Common myeloid progenitor, CD34-positive (primary cell): ENCODE measurements around the gene TLCD2.
"Not testable (repeated sequence)": the region's sequence is repeated elsewhere in the genome, so short reads cannot be mapped to it uniquely, and the experiment has no call there.

ENCODE experiments used
- CTCF ChIA-PET: fragments of 350-600 bp; sonication (Branson Sonifier 250); formaldehyde crosslinking; loops from one replicate; lab custom pipeline; 2021; ENCODE audit warnings: antibody characterized with exemption; lab: Charles Lee
- POLR2A ChIA-PET: fragments of 350-600 bp; sonication (Branson Sonifier 250); formaldehyde crosslinking; loops from one replicate; lab custom pipeline; 2021; ENCODE audit warnings: antibody characterized with exemption; lab: Charles Lee
- DNase-seq, 3 donors: peaks; one replicate each; pipeline versions ENCODE4 v3.0.0 to v3.0.0-alpha.2; 2013
- H3K27ac ChIP-seq, 2 experiments: 1 replicate in 1 of 2; 2 replicates in 1 of 2; pipeline ENCODE4 v1.7.0; 2013; ENCODE audit warnings: inconsistent platforms in 2 of 2, low read length in 2 of 2, mild to moderate bottlenecking in 2 of 2, low read depth in 1 of 2, moderate library complexity in 1 of 2; ENCODE audit not compliant: severe bottlenecking in 2 of 2, insufficient read depth in 1 of 2, poor library complexity in 1 of 2
- H3K27me3 ChIP-seq, 5 experiments: replicated peaks in 2 of 5; 1 replicate in 3 of 5; 2 replicates in 2 of 5; pipeline versions ENCODE4 v1.6.1 to v1.7.0; 2013; ENCODE audit warnings: low read length in 4 of 5, mild to moderate bottlenecking in 2 of 5, moderate library complexity in 2 of 5, inconsistent platforms in 1 of 5; ENCODE audit not compliant: insufficient read depth in 5 of 5, control insufficient read depth in 4 of 5
- H3K36me3 ChIP-seq, 4 experiments: 1 replicate in 2 of 4; 2 replicates in 2 of 4; pipeline versions ENCODE4 v1.6.1 to v1.7.0; 2013; ENCODE audit warnings: low read length in 3 of 4, control low read depth in 1 of 4, mild to moderate bottlenecking in 1 of 4; ENCODE audit not compliant: control insufficient read depth in 4 of 4, insufficient read depth in 4 of 4
- H3K4me1 ChIP-seq, 4 experiments: 1 replicate in 3 of 4; 2 replicates in 1 of 4; pipeline versions ENCODE4 v1.6.1 to v1.7.1; 2013; ENCODE audit warnings: low read length in 3 of 4, mild to moderate bottlenecking in 3 of 4, control low read depth in 1 of 4, inconsistent platforms in 1 of 4, moderate library complexity in 1 of 4; ENCODE audit not compliant: control insufficient read depth in 4 of 4, insufficient read depth in 4 of 4; ENCODE audit errors: control extremely low read depth in 1 of 4
- H3K4me3 ChIP-seq, 7 experiments: 1 replicate in 4 of 7; 2 replicates in 3 of 7; pipeline versions ENCODE4 v1.5.1 to v1.7.0; 2013; ENCODE audit warnings: mild to moderate bottlenecking in 7 of 7, low read length in 6 of 7, moderate library complexity in 6 of 7, inconsistent platforms in 2 of 7, low read depth in 2 of 7, control low read depth in 1 of 7; ENCODE audit not compliant: insufficient read depth in 4 of 7, control insufficient read depth in 1 of 7; ENCODE audit errors: extremely low read depth in 1 of 7
- H3K9me3 ChIP-seq, 5 experiments: 1 replicate in 4 of 5; 2 replicates in 1 of 5; pipeline versions ENCODE4 v1.6.1 to v1.7.1; 2013; ENCODE audit warnings: low read length in 4 of 5, mild to moderate bottlenecking in 2 of 5, inconsistent platforms in 1 of 5, low read depth in 1 of 5, moderate library complexity in 1 of 5; ENCODE audit not compliant: control insufficient read depth in 4 of 5, insufficient read depth in 2 of 5; ENCODE audit errors: control extremely low read depth in 1 of 5
- WGBS: methylation state at CpG from one replicate; pipeline ENCODE4 v1.1.5; 2013; ENCODE audit not compliant: insufficient coverage; 5-methylcytosine and 5-hydroxymethylcytosine counted together

Gene TLCD2

DNA sequence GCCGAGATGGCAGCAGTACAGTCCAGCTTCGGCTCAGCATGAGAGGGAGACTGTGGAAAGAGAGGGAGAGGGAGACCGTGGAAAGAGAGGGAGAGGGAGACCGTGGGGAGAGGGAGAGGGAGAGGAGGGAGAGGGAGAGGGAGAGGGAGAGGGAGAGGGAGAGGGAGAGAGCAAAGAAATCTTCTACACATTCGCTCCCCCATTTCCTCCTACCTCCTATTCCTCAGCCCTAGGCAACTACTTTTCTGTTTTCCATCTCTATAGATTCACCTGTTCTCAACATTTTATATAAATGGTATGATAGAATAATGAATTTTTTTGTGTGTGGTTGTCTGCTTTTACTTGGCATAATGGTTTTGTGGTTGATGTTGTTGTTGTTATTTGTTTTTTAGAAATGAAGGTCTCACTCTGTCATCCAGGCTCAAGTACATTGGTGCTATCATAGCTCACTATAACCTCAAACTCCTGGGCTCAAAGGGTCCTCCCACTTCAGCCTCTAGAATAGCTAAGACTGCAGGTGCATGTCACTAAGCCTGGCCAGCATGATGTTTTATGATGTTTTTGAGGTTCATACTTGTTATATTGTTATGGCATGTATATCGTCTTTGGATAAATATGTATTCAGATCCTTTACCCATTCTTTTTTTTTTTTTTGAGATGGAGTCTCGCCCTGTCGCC, 19.5 kb downstream of the TLCD2 start:
- DNase-seq, result no peak
- Histone ChIP-seq H3K4me1 (no peaks in the 10 kb centered on the region), H3K36me3 (no peaks in the 10 kb centered on the region), H3K27me3 (no peaks in the 10 kb centered on the region), H3K4me3 (no peak overlapping the region), H3K9me3 (no peaks in the 10 kb centered on the region), H3K27ac (no peak overlapping the region)
- ChIA-PET CTCF (no interaction called here), POLR2A (no interaction called here)
- no CpG with 5 or more reads among the region's 8 CpGs for WGBS

- CTCF ChIA-PET, H3K4me3 ChIP-seq, H3K27ac ChIP-seq, DNase-seq, H3K36me3 ChIP-seq, H3K4me1 ChIP-seq, POLR2A ChIA-PET, H3K27me3 ChIP-seq, H3K9me3 ChIP-seq: not testable (repeated sequence)
- WGBS, result no CpG with 5 or more reads among the region's 6 CpGs
Observed at GRCh38 chr17:1688405-1688804, 21.8 kb downstream of the TLCD2 start.

- Histone ChIP-seq H3K4me3 (no peak overlapping the region), H3K9me3 (no peaks in the 10 kb centered on the region), H3K27me3 (no peaks in the 10 kb centered on the region), H3K27ac (no peak overlapping the region), H3K36me3 (peaks cover 9 to 23% (median 17%) of the 10 kb centered on the region in 4 experiments), H3K4me1 (peaks cover 0 to 13% (median 10%) of the 10 kb centered on the region in 4 experiments)
- no peak for DNase-seq
- WGBS, result 100% methylated on average over 1 of the region's 7 CpGs
- ChIA-PET POLR2A (no interaction called here), CTCF (interaction anchor here (1.0 kb wide), 1 partner anchor 14 kb away, joined by 3 read pairs; no protein-coding TSS in a partner anchor)
Observed at GRCh38 chr17:1686086-1686485, 24.1 kb downstream of the TLCD2 start.

DNA sequence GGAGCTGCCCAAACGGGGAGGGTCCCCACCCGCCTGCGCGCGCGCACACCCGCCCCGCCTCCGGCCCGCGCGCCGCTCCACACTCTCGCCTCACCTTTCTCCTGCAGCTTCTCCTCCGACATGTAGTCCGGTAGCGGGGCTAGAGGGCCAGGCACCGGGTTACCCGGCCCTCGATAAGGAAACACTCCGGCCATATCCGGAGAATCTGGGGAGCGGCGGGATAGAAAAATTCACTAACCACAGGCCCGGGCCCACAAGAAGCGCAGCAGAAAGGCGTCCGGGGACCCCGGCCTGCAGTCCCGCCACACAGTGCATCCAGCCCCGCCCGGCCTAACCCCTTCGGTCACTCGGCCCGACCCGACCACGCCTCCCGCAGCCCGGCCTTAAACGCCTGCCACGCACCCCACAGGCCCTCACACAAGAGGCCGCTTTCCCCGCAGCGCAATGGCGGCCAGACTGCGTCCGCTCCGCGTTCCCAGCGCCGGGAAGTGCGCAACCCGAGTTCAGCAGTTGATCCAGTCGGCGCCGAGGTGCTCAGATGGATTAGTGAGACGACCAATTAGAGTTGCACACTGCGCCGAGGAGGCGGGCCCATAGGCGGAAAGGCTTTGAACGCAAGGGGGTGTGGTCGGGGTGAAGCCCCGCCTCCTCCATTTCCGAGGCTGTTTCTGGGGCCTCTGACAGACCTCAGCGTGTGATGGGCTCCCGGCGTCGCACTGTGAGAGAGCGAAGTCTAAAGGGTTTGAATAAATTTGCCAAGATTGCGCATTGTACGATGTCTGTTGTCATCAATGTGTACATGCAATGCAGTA, 25.6 kb downstream of the TLCD2 start, which contains the start of gene PRPF8:
Gene PRPF8 (minus strand): TSS at position 490 of the 812 bp plus-strand sequence. CDS start 296 bp downstream, at position 194.
- POLR2A ChIA-PET, result interaction anchor here (0.5 to 1.9 kb wide), 11 partner anchors 9 to 107 kb away, joined by 3 to 8 read pairs (median 3); partner anchors contain the start of genes RILP and WDR81
- peak; percentile 97 to 99 (median 98) for DNase-seq
- Histone ChIP-seq H3K4me1 (peaks cover 0 to 13% (median 10%) of the 10 kb centered on the region in 4 experiments), H3K9me3 (no peaks in the 10 kb centered on the region), H3K27ac (peak within 1 kb of the TSS; percentile 80 to 94), H3K27me3 (no peaks in the 10 kb centered on the region), H3K36me3 (peaks cover 15 to 38% (median 32%) of the 10 kb centered on the region in 4 experiments), H3K4me3 (peak within 1 kb of the TSS; percentile 79 to 94 (median 91))
- 0% methylated on average over 60 of the region's 72 CpGs for WGBS
- CTCF ChIA-PET, result interaction anchor here (0.6 to 2.1 kb wide), 4 partner anchors 9 to 99 kb away, joined by 3 to 14 read pairs (median 4); no protein-coding TSS in a partner anchor

DNA sequence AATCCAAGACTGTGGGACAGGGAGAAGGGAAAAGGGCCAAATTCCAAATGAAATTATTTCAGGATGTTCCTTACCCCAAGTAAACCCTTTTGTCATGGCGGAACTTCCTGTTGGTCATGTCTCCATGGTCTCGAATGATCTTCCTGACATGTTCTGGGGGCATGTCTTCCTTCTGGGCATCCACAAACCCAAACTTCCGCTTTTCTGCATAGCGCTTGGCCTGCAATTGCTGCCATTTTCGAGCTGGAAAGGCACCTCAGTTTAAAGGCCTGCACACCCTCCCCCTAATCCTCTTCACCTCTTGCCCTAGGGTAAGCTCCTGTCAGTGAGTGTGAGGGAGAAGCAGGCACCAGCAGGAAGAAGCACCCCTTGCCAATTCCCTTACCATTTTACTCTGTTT, 26.7 kb downstream of the TLCD2 start:
- peak overlapping the region; percentile 80 to 94 for H3K27ac ChIP-seq
- H3K9me3 ChIP-seq, result no peaks in the 10 kb centered on the region
- DNase-seq, result peak in 2 of 3 donors; percentile 36 to 50
- peaks cover 19 to 49% (median 44%) of the 10 kb centered on the region in 4 experiments for H3K36me3 ChIP-seq
- peaks cover 0 to 13% (median 10%) of the 10 kb centered on the region in 4 experiments for H3K4me1 ChIP-seq
- POLR2A ChIA-PET, result interaction anchor here (0.7 to 1.9 kb wide), 3 partner anchors 19 to 33 kb away, joined by 3 to 8 read pairs (median 8); no protein-coding TSS in a partner anchor
- CTCF ChIA-PET, result interaction anchor here (0.7 to 2.1 kb wide), 7 partner anchors 7 to 107 kb away, joined by 3 to 14 read pairs (median 3); no protein-coding TSS in a partner anchor
- no peaks in the 10 kb centered on the region for H3K27me3 ChIP-seq
- H3K4me3 ChIP-seq, result peak overlapping the region in 6 of 7 experiments; percentile 79 to 92 (median 90)
- 51% methylated on average over 5 of the region's 5 CpGs for WGBS

DNA sequence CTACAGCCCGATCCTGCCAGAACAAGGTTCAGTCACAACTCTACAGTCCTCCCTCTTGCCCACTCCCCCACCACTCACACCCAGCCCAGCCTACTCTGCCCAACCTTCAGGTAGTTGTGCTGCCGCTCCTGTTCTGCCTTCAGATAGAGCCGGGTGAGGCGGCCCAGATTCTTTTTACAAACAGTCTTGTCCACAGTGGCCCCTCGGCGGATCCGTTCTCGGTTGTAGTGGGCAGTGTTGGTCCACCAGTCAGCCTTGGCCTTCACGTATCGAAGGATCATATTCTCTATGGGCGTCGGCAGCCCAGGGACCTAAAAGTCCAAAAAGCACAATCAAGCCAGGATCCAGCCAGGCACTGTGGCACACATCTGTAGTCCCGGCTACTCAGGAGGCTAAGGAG, 33.8 kb downstream of the TLCD2 start:
- WGBS, result 98% methylated on average over 13 of the region's 13 CpGs
- ChIA-PET CTCF (interaction anchor here (1.0 to 1.1 kb wide), 2 partner anchors 8 to 108 kb away, joined by 3 to 4 read pairs; no protein-coding TSS in a partner anchor), POLR2A (no interaction called here)
- Histone ChIP-seq H3K27ac (no peak overlapping the region), H3K4me3 (no peak overlapping the region), H3K9me3 (no peaks in the 10 kb centered on the region), H3K27me3 (no peaks in the 10 kb centered on the region), H3K4me1 (no peaks in the 10 kb centered on the region), H3K36me3 (peaks cover 30 to 94% (median 85%) of the 10 kb centered on the region in 4 experiments)
- no peak for DNase-seq
